ENCODE results near the gene UBE2E1. TPM values are rescaled to one million over a fixed set of nuclear protein-coding genes. Genes with fewer than 3 reads are reported as not detected.

UBE2E1 gene
- total and polyA plus RNA-seq, 10 donors = 62.6 to 106 (median 91.2) TPM

DNA sequence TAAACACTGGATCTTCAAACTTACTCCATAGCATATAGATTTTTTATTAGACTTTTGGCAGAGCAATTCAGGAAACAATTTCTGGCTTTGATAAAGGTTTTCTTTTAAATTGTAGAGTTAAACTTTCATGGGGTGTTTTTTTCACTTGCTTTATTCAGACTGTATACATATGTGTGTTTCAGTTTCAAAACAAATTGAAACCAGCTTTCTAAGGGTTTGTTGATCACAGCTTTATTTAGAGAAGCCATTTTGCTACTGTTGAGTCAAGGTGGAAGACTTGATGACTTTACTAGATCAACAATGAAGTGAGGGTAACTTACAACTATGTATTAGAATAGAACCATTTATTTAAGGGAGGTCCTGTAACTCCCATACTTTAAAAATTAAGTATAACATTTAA lies 6.2 kb downstream of the UBE2E1 start:
- Histone ChIP-seq H3K27ac (peak overlapping the region in 1 of 8 donors; percentile 89), H3K4me1 (peaks cover 41 to 87% (median 61%) of the 10 kb centered on the region in 6 donors), H3K36me3 (peaks cover 0 to 7% (median 0%) of the 10 kb centered on the region in 6 donors), H3K9me3 (no peaks in the 10 kb centered on the region), H3K27me3 (replicated peaks in 1 of 7) (no peaks in the 10 kb centered on the region), H3K4me3 (peak overlapping the region in 3 of 8 donors; percentile 58 to 82 (median 66))
- TF ChIP-seq POLR2A (IDR thresholded peaks at IDR 0.05) (no peak), CTCF (IDR thresholded peaks at IDR 0.05 in 8 of 11, conservative IDR thresholded peaks at IDR 0.05 in 3 of 11) (no peak), POLR2AphosphoS5 (IDR thresholded peaks at IDR 0.05) (no peak)
- DNase-seq = no peak
- intact Hi-C loops (cut with DNase I; ENCODE audit: low total_unique reads) = no loop called here

DNA sequence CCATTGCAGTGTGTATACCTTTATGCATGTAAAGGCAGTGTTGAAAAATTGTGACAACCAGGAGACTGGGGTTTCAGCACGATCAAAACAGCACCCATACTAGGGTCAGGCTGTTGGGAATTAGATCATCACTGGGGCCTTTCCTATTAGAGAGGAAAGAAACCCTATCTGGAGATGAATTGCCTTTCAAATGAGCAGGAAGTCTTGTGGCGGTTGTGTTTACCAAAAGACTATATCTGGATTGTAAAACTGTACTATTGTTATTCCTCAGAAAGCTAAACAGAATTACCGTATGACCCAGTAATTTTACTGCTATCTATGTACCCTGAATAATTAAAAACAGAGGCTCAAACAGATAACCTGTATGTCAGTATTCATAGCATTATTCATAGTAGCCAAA lies 10.1 kb downstream of the UBE2E1 start:
- 50 to 60% (median 52%) methylated on average over 3 of the region's 3 CpGs for WGBS, 5 donors
- intact Hi-C loops (cut with DNase I; ENCODE audit: low total_unique reads) = no loop called here
- no peak for TF ChIP-seq CTCF (IDR thresholded peaks at IDR 0.05 in 8 of 11, conservative IDR thresholded peaks at IDR 0.05 in 3 of 11)
- no peak for TF ChIP-seq POLR2A (IDR thresholded peaks at IDR 0.05)
- no peak for TF ChIP-seq POLR2AphosphoS5 (IDR thresholded peaks at IDR 0.05)
- H3K4me3 ChIP-seq = no peak overlapping the region
- no peaks in the 10 kb centered on the region for H3K9me3 ChIP-seq
- no peak overlapping the region for H3K27ac ChIP-seq
- H3K4me1 ChIP-seq = peaks cover 24 to 88% (median 52%) of the 10 kb centered on the region in 6 donors
- DNase-seq = no peak
- no peaks in the 10 kb centered on the region for H3K27me3 ChIP-seq (replicated peaks in 1 of 7)
- peaks cover 0 to 7% (median 0%) of the 10 kb centered on the region in 6 donors for H3K36me3 ChIP-seq

DNA sequence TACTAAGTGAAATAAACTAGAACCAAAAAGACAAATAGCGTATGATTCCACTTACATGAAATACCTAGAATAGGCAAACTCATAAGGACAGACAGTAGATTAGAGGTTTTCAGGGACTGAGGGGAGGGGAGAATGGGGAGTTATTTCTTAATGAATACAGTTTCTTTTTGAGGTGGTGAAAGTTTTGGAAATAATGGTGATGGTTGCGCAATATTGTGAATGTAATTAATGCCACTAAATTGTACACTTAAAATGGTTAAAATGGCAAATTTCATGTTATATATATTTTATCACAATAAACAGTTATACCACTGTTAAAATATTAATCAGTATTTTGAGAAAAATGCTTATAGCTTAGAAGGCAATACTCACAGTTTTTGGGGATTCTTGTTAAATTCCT lies 11.0 kb downstream of the UBE2E1 start:
- no peak for TF ChIP-seq POLR2A (IDR thresholded peaks at IDR 0.05)
- no peak for TF ChIP-seq POLR2AphosphoS5 (IDR thresholded peaks at IDR 0.05)
- peaks cover 16 to 85% (median 47%) of the 10 kb centered on the region in 6 donors for H3K4me1 ChIP-seq
- H3K4me3 ChIP-seq = no peak overlapping the region
- DNase-seq = no peak
- 90 to 97% (median 97%) methylated on average over 2 of the region's 2 CpGs for WGBS, 5 donors
- H3K9me3 ChIP-seq = no peaks in the 10 kb centered on the region
- no peaks in the 10 kb centered on the region for H3K27me3 ChIP-seq (replicated peaks in 1 of 7)
- H3K27ac ChIP-seq = no peak overlapping the region
- H3K36me3 ChIP-seq = peaks cover 0 to 7% (median 0%) of the 10 kb centered on the region in 6 donors
- intact Hi-C loops (cut with DNase I; ENCODE audit: low total_unique reads) = no loop called here

GRCh38 chr3:23817508-23818223 lies 11.9 kb downstream of the UBE2E1 start:
- 88 to 98% (median 91%) methylated on average over 3 of the region's 3 CpGs for WGBS, 5 donors
- peaks cover 0 to 7% (median 0%) of the 10 kb centered on the region in 6 donors for H3K36me3 ChIP-seq
- no peak overlapping the region for H3K4me3 ChIP-seq
- TF ChIP-seq POLR2A (IDR thresholded peaks at IDR 0.05) (no peak), POLR2AphosphoS5 (IDR thresholded peaks at IDR 0.05) (no peak), CTCF (IDR thresholded peaks at IDR 0.05 in 8 of 11, conservative IDR thresholded peaks at IDR 0.05 in 3 of 11) (no peak)
- no peaks in the 10 kb centered on the region for H3K27me3 ChIP-seq (replicated peaks in 1 of 7)
- DNase-seq = no peak
- H3K9me3 ChIP-seq = no peaks in the 10 kb centered on the region
- intact Hi-C loops (cut with DNase I; ENCODE audit: low total_unique reads) = no loop called here
- no peak overlapping the region for H3K27ac ChIP-seq
- H3K4me1 ChIP-seq = peaks cover 11 to 85% (median 39%) of the 10 kb centered on the region in 6 donors
